HG03103 (cell line): ENCODE measurements around the gene SEC14L5.

Experiments
- ATAC-seq: cut with Tn5 transposase; IDR thresholded peaks from one replicate; pipeline ENCODE4 v1.9.1; 2021; ENCODE audit warnings: low read depth; ENCODE audit not compliant: unreplicated experiment

The SEC14L5 gene

GRCh38 chr16:5007256-5007655 lies 49.1 kb downstream of the SEC14L5 start:
- ATAC-seq: no peak

- ATAC-seq: no peak
Measured at GRCh38 chr16:5008311-5008731, 50.2 kb downstream of the SEC14L5 start.

DNA sequence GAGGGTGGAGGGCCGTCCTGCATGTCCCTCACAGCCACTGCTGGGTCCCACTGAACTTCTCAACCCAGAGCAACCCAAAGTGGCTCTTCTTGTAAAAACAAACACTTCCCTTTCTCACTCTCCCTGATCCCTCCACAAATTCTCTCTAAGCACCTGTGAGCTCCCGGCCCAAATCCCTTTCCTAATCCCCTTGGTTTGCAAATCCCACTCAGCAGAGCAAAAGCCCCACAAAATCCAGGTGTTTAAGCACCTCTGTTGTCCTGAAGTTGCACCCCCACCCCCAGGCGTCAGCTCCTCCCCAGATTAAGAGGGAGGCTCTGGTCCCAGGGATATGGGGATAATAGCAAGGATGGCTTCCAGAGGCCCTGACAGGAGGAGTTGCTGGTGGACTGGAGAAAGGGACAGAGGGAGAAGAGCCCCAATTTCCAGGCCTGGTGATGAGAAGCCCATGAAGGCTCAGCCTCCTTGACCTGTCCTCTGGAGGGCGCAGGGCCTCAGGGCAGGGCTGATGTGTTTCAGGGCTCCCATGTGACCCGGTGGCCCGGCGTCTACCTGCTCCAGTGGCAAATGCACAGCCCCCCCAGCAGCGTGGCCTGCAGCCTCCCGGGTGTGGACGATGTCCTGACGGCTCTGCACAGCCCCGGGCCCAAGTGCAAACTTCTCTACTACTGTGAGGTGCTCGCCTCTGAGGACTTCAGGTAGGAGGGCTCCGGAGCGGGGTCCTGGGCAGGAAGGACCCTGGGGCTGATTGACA lies 52.6 kb downstream of the SEC14L5 start:
- no peak for ATAC-seq

DNA sequence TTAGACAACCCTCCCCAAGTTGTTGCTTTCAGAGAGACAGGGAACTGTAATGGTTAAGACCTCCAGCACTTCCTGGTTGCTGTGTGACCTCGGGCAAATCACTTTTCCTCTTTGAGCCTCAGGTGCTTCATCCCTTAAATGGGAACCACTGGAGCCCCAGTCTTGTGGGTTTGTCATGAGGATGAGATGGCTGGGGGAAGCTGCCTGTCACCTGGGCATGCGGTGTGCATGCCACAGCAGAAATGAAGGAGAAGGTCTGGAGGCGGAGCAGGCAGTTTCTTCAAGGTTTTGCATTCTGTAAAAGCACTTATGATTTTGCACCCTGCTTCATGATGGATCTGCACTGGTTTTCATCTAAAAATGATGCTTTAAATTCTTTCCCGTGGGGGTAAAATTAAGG lies 53.5 kb downstream of the SEC14L5 start:
- ATAC-seq: no peak

DNA sequence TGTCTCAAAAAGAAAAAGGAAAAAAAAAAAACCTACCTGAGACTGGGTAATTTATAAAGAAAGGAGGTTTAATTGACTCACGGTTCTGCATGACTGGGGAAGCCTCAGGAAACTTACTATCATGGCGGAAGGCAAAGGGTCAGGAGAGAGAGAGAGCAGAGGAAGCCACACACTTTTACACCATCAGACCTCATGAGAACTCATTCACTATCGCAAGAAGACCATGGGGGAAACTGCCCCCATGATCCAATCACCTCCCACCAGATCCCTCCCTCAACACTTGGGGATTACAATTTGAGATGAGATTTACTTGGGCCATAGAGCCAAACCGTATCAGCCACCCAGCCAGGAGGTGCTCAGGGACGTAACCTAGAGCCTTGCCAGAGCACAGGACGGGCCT lies 54.8 kb downstream of the SEC14L5 start:
- no peak for ATAC-seq

GRCh38 chr16:5015351-5015750 lies 57.2 kb downstream of the SEC14L5 start:
- ATAC-seq: no peak

DNA sequence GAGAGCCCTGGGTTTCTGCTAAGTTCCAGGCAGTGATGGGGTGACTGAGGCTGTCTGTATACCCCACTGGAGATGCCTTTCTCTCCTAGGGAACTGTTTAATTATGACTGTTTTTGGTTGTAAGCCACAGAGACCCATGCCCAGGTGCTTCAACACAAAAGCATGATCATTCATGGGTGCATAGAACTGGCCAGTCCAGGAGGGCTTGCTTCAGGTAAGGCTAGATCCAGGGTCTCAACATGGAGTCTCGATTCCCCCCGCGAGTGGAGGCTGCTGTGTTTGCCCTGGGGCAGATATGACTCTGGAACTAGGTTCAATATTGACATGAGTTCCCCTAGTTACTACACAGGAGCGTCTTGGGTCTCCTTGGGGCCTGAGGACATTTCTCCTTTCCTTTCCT lies 57.8 kb downstream of the SEC14L5 start:
- no peak for ATAC-seq

GRCh38 chr16:5016967-5017677 lies 59.0 kb downstream of the SEC14L5 start:
- ATAC-seq: no peak

GRCh38 chr16:5017678-5017969 lies 59.5 kb downstream of the SEC14L5 start:
- no peak for ATAC-seq

GRCh38 chr16:5018793-5019192 lies 60.7 kb downstream of the SEC14L5 start:
- ATAC-seq: no peak

- ATAC-seq: no peak
Measured at GRCh38 chr16:5019775-5020174, 61.6 kb downstream of the SEC14L5 start.

DNA sequence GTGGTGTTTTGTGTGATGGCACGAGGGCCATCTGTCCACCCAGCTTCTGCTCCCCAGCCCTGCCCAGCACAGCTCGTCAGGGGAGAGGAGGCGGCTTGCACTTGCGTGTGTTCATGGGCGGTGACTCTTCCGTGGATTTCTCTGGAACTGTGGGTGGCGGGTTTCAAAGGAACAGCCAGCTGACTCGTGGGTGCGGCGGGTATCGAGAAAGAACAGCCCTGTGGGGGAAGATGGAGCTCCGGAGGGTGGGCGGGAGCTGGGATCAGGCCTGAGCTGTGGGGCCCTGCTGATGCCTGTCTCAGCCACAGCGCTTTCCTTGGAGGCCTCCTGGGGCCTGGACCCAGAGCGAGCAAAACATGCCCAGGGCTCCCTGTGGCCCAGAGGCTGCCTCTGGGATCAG lies 62.4 kb downstream of the SEC14L5 start:
- no peak for ATAC-seq

GRCh38 chr16:5022521-5022920 lies 64.4 kb downstream of the SEC14L5 start:
- no peak for ATAC-seq

DNA sequence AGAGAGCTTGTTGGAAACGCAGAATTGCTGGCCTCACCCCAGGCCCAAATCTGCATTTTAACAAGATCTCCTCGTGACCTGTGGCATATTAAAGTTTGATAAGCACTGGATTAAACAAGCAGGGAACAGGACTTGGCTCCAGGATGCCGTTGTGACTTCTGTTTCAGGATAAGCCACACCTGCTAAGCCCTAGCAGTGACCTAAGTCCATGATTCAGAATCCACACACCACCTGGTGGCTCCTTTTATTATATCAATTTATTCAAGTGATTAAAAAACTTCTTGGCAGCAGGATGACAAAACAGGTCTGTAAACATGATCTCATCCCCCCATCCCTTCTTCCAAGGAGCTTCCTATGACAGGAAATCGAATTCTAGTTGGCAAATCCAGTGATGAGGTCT lies 66.5 kb downstream of the SEC14L5 start:
- ATAC-seq: no peak

GRCh38 chr16:5025171-5025632 lies 67.1 kb downstream of the SEC14L5 start:
- ATAC-seq: no peak

DNA sequence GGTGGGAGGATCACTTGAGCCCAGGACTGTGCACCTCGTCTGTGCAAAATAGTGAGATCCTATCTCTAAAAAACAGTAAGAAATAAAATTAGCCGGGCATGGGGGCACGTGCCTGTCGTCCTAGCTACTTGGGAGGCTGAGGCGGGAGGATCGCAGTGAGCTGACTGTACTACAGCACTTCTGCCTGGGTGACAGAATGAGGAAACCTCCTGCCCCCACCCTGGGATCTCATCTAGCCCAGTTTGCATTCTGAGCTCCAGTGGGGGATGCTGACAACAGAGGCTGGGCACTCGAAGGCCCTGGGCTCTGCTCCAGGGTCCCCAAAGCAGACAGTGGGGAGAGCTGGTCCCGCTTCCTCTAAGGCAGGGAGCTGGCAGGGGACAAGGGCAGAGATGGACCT lies 68.5 kb downstream of the SEC14L5 start:
- ATAC-seq: no peak

DNA sequence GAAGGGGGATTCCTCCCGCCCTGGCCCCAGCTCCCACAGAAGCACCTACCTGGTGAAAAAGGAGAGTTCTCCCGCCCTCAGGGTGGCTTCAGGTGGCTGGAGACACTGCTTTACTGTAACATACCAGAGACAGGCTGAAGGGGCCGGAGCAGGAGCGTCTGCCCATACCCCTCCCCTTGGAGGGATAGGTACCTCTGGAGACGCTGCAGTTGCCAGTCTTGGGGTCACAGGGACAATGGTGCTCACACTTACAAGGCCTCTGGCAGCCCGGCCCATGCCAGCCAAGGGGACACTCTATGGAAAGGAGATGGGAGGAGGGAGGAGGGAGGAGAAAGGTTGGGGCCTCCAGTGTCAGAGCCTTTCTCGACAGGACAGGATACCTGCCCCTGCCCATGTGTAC lies 69.0 kb downstream of the SEC14L5 start:
- ATAC-seq: no peak

GRCh38 chr16:5027575-5028235 lies 69.6 kb downstream of the SEC14L5 start:
- no peak for ATAC-seq

DNA sequence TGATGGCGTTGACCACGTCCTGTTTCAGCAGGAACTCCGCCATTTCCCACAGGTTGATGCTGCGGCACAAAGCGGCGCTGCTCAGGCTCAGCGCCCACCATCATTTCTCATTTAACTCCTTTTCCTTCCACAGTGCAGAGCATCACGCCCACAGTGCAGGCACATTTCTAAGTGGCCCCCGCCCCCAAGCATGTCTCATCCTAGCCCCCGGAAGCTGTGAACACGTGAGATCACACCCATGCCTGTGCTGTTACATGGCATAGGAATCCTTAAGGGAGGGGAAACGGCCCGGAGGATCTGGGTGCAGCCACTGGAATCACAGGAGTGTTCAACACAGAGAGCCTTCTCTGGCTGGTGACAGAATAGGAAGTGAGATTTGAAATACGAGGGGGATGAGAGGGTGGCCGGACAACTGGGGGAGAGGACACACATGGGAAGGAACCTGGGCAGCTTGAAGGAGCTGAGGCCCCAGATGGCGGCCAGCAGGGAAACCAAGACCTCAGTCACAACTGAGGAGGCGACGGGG lies 70.9 kb downstream of the SEC14L5 start:
- ATAC-seq: no peak

DNA sequence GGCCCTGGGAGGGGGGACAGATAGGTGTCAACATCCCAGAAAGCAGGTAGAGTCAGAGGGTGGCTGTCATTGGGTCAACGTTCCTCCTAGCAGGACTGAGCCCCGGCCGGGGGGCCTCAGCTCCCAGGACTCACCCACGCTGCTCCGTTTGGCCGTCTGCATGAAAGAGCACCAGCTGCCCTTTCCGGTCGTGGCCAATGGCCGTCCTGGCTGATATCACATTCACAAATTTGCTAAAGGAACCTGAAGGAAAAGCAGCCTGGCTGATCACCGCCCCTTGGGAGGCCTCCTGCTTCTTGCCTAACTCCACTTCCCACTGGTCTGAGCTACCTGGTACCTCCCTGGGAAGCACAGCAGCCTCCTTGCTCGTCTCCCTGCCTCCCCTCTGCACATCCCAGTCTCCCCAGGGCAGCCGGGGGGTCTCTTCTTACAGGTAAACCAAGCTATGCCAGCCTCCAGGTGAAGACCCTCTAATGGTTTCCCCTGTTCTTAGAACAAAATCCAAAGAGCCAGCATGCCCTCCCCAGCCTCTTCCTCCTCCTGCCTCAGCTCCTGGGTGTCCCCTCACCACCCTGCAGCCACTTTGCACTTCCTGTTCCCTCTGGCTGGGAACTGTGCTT lies 72.2 kb downstream of the SEC14L5 start:
- no peak for ATAC-seq

GRCh38 chr16:5031601-5032000 lies 73.5 kb downstream of the SEC14L5 start:
- no peak for ATAC-seq
